ENCODE results near the gene RNF224. TPM values are rescaled to one million over a fixed set of nuclear protein-coding genes. Genes with fewer than 3 reads are reported as not detected.

Gene RNF224
- total RNA-seq: not detected

- Mint-ChIP-seq H3K4me1 (ENCODE audit: low read depth) (peaks cover 5% of the 10 kb centered on the region), H3K27ac (peak within 1 kb of the TSS; percentile 64), H3K36me3 (no peaks in the 10 kb centered on the region), H3K27me3 (peaks cover 5% of the 10 kb centered on the region), H3K4me3 (no peak within 1 kb of the TSS), H3K9me3 (no peaks in the 10 kb centered on the region)
- ChIA-PET POLR2A (interaction anchor here (0.6 to 6.8 kb wide), 2 partner anchors 14 to 107 kb away, joined by 3 to 38 read pairs; partner anchors contain the start of gene TUBB4B), CTCF (interaction anchor here (0.7 to 6.6 kb wide), 28 partner anchors 9 to 198 kb away, joined by 3 to 54 read pairs (median 4); partner anchors contain the start of genes DPP7, NDOR1, NELFB and TMEM203)
- peak; percentile 86 for DNase-seq
- intact Hi-C loops (cut with micrococcal nuclease): no loop called here
Observed at GRCh38 chr9:137227054-137227852, at the start of gene RNF224. TSS of gene RNF224 (plus strand) at chr9:137227502. CDS start at chr9:137228336, 834 bp downstream.

GRCh38 chr9:137178201-137178938, 48.9 kb upstream of the RNF224 start:
- ChIA-PET CTCF (interaction anchor here (0.6 kb wide), 1 partner anchor 58 kb away, joined by 4 read pairs; no protein-coding TSS in a partner anchor), POLR2A (no interaction called here)
- H3K27ac Mint-ChIP-seq: no peak overlapping the region
- no peak for DNase-seq
- no peaks in the 10 kb centered on the region for H3K9me3 Mint-ChIP-seq
- intact Hi-C loops (cut with micrococcal nuclease): no loop called here
- peaks cover 3% of the 10 kb centered on the region for H3K27me3 Mint-ChIP-seq
- no peaks in the 10 kb centered on the region for H3K4me1 Mint-ChIP-seq (ENCODE audit: low read depth)
- H3K36me3 Mint-ChIP-seq: peaks cover 5% of the 10 kb centered on the region
- H3K4me3 Mint-ChIP-seq: no peak overlapping the region

- Mint-ChIP-seq H3K4me3 (no peak overlapping the region), H3K27ac (no peak overlapping the region), H3K9me3 (no peaks in the 10 kb centered on the region), H3K36me3 (peaks cover 7% of the 10 kb centered on the region), H3K27me3 (no peaks in the 10 kb centered on the region), H3K4me1 (ENCODE audit: low read depth) (peaks cover under 1% of the 10 kb centered on the region)
- no peak for DNase-seq
- intact Hi-C loops (cut with micrococcal nuclease): no loop called here
- CTCF ChIA-PET: no interaction called here
- POLR2A ChIA-PET: no interaction called here
Observed at GRCh38 chr9:137178939-137179630, 48.2 kb upstream of the RNF224 start.

GRCh38 chr9:137179761-137180160, 47.5 kb upstream of the RNF224 start:
- Mint-ChIP-seq H3K27me3 (no peaks in the 10 kb centered on the region), H3K9me3 (no peaks in the 10 kb centered on the region), H3K27ac (no peak overlapping the region), H3K4me3 (no peak overlapping the region), H3K36me3 (peaks cover 12% of the 10 kb centered on the region), H3K4me1 (ENCODE audit: low read depth) (peaks cover 2% of the 10 kb centered on the region)
- no peak for DNase-seq
- ChIA-PET CTCF (no interaction called here), POLR2A (no interaction called here)
- intact Hi-C loops (cut with micrococcal nuclease): no loop called here

GRCh38 chr9:137180491-137180890, 46.8 kb upstream of the RNF224 start:
- no peak overlapping the region for H3K4me3 Mint-ChIP-seq
- no peak overlapping the region for H3K27ac Mint-ChIP-seq
- H3K27me3 Mint-ChIP-seq: no peaks in the 10 kb centered on the region
- no peaks in the 10 kb centered on the region for H3K9me3 Mint-ChIP-seq
- intact Hi-C loops (cut with micrococcal nuclease): no loop called here
- H3K36me3 Mint-ChIP-seq: peaks cover 12% of the 10 kb centered on the region
- DNase-seq: no peak
- POLR2A ChIA-PET: interaction anchor here (0.7 to 1.5 kb wide), 2 partner anchors 60 to 91 kb away, joined by 3 read pairs; partner anchors contain the start of gene TUBB4B
- CTCF ChIA-PET: interaction anchor here (1.0 kb wide), 1 partner anchor 47 kb away, joined by 4 read pairs; the partner anchor contains the start of gene RNF224
- peaks cover 2% of the 10 kb centered on the region for H3K4me1 Mint-ChIP-seq (ENCODE audit: low read depth)

GRCh38 chr9:137181680-137182079, 45.6 kb upstream of the RNF224 start:
- H3K27ac Mint-ChIP-seq: no peak overlapping the region
- intact Hi-C loops (cut with micrococcal nuclease): no loop called here
- peaks cover 11% of the 10 kb centered on the region for H3K4me1 Mint-ChIP-seq (ENCODE audit: low read depth)
- POLR2A ChIA-PET: interaction anchor here (1.5 kb wide), 1 partner anchor 90 kb away, joined by 3 read pairs; no protein-coding TSS in a partner anchor
- H3K27me3 Mint-ChIP-seq: no peaks in the 10 kb centered on the region
- peaks cover 12% of the 10 kb centered on the region for H3K36me3 Mint-ChIP-seq
- CTCF ChIA-PET: interaction anchor here (1.0 kb wide), 1 partner anchor 46 kb away, joined by 4 read pairs; the partner anchor contains the start of gene RNF224
- no peak for DNase-seq
- no peaks in the 10 kb centered on the region for H3K9me3 Mint-ChIP-seq
- no peak overlapping the region for H3K4me3 Mint-ChIP-seq

- no peaks in the 10 kb centered on the region for H3K9me3 Mint-ChIP-seq
- H3K36me3 Mint-ChIP-seq: peaks cover 12% of the 10 kb centered on the region
- POLR2A ChIA-PET: no interaction called here
- intact Hi-C loops (cut with micrococcal nuclease): no loop called here
- CTCF ChIA-PET: no interaction called here
- no peak overlapping the region for H3K4me3 Mint-ChIP-seq
- H3K27ac Mint-ChIP-seq: no peak overlapping the region
- DNase-seq: no peak
- peaks cover 22% of the 10 kb centered on the region for H3K4me1 Mint-ChIP-seq (ENCODE audit: low read depth)
- H3K27me3 Mint-ChIP-seq: no peaks in the 10 kb centered on the region
Observed at GRCh38 chr9:137182836-137183235, 44.5 kb upstream of the RNF224 start.

GRCh38 chr9:137183980-137184595, 43.2 kb upstream of the RNF224 start:
- H3K9me3 Mint-ChIP-seq: no peaks in the 10 kb centered on the region
- H3K36me3 Mint-ChIP-seq: peaks cover 16% of the 10 kb centered on the region
- peaks cover 24% of the 10 kb centered on the region for H3K4me1 Mint-ChIP-seq (ENCODE audit: low read depth)
- H3K27me3 Mint-ChIP-seq: no peaks in the 10 kb centered on the region
- ChIA-PET POLR2A (no interaction called here), CTCF (no interaction called here)
- H3K27ac Mint-ChIP-seq: no peak overlapping the region
- no peak for DNase-seq
- H3K4me3 Mint-ChIP-seq: no peak overlapping the region
- intact Hi-C loops (cut with micrococcal nuclease): no loop called here

GRCh38 chr9:137184881-137185660, 42.2 kb upstream of the RNF224 start:
- H3K27ac Mint-ChIP-seq: no peak overlapping the region
- DNase-seq: no peak
- peaks cover 32% of the 10 kb centered on the region for H3K4me1 Mint-ChIP-seq (ENCODE audit: low read depth)
- intact Hi-C loops (cut with micrococcal nuclease): no loop called here
- H3K36me3 Mint-ChIP-seq: peaks cover 17% of the 10 kb centered on the region
- no peak overlapping the region for H3K4me3 Mint-ChIP-seq
- H3K27me3 Mint-ChIP-seq: no peaks in the 10 kb centered on the region
- ChIA-PET CTCF (no interaction called here), POLR2A (no interaction called here)
- no peaks in the 10 kb centered on the region for H3K9me3 Mint-ChIP-seq

- Mint-ChIP-seq H3K4me1 (ENCODE audit: low read depth) (peaks cover 38% of the 10 kb centered on the region), H3K27ac (no peak overlapping the region), H3K36me3 (peaks cover 22% of the 10 kb centered on the region), H3K9me3 (no peaks in the 10 kb centered on the region), H3K27me3 (no peaks in the 10 kb centered on the region), H3K4me3 (no peak overlapping the region)
- POLR2A ChIA-PET: no interaction called here
- DNase-seq: no peak
- CTCF ChIA-PET: interaction anchor here (1.1 kb wide), 1 partner anchor 51 kb away, joined by 3 read pairs; no protein-coding TSS in a partner anchor
- intact Hi-C loops (cut with micrococcal nuclease): no loop called here
Observed at GRCh38 chr9:137185921-137186320, 41.4 kb upstream of the RNF224 start.

- ChIA-PET CTCF (interaction anchor here (1.1 kb wide), 1 partner anchor 50 kb away, joined by 3 read pairs; no protein-coding TSS in a partner anchor), POLR2A (no interaction called here)
- H3K36me3 Mint-ChIP-seq: peaks cover 23% of the 10 kb centered on the region
- H3K4me3 Mint-ChIP-seq: peak overlapping the region; percentile 95
- peaks cover 40% of the 10 kb centered on the region for H3K4me1 Mint-ChIP-seq (ENCODE audit: low read depth)
- no peak for DNase-seq
- H3K27ac Mint-ChIP-seq: no peak overlapping the region
- intact Hi-C loops (cut with micrococcal nuclease): no loop called here
- no peaks in the 10 kb centered on the region for H3K9me3 Mint-ChIP-seq
- H3K27me3 Mint-ChIP-seq: no peaks in the 10 kb centered on the region
Observed at GRCh38 chr9:137186385-137186784, 40.9 kb upstream of the RNF224 start.
